Right lobe of liver (tissue), 6 donors: ENCODE measurements around the gene SETBP1. TPM values are rescaled to one million over a fixed set of nuclear protein-coding genes. Genes with fewer than 3 reads are reported as not detected.

Experiments
- ATAC-seq, 4 donors: fragments of 200-7000 bp; cut with Tn5 transposase; one replicate each; pipeline ENCODE4 v1.9.1; 2020; ENCODE audit warnings: mild to moderate bottlenecking in 4 of 4, moderate library complexity in 4 of 4
- DNase-seq, 3 donors: peaks; one replicate each; pipeline ENCODE4 v3.0.0-alpha.2; 2020
- H3K27ac ChIP-seq, 3 donors: fragments of 200-600 bp; one replicate each; pipeline ENCODE4 v1.8.0; 2022
- H3K27me3 ChIP-seq, 2 donors: fragments of 200-600 bp; one replicate each; pipeline ENCODE4 v1.8.0; 2022
- H3K36me3 ChIP-seq, 4 donors: fragments of 200-600 bp; sonication (generic) in 1 of 4; one replicate each; pipeline versions ENCODE4 v1.5.1 to v1.8.0; 2017 to 2022; ENCODE audit warnings: control low read depth in 1 of 4
- H3K4me1 ChIP-seq, 4 donors: fragments of 200-600 bp; sonication (generic) in 1 of 4; one replicate each; pipeline versions ENCODE4 v1.5.1 to v1.8.0; 2017 to 2022; ENCODE audit warnings: control low read depth in 1 of 4
- H3K4me3 ChIP-seq, 3 donors: fragments of 200-600 bp; one replicate each; pipeline ENCODE4 v1.8.0; 2022
- H3K9me3 ChIP-seq, 4 donors: fragments of 200-600 bp; sonication (generic) in 1 of 4; one replicate each; pipeline versions ENCODE4 v1.5.1 to v1.8.0; 2017 to 2022; ENCODE audit warnings: control low read depth in 1 of 4
- POLR2A ChIP-seq: fragments of 450-650 bp; IDR thresholded peaks from one replicate; pipeline ENCODE4 v1.6.1; 2017; ENCODE audit warnings: antibody characterized with exemption, mild to moderate bottlenecking
- WGBS: methylation state at CpG from one replicate; pipeline ENCODE4 v1.1.6; 2018; ENCODE audit warnings: low coverage, low lambda C conversion rate; ENCODE audit not compliant: insufficient coverage; ENCODE audit errors: missing lambda C conversion rate; 5-methylcytosine and 5-hydroxymethylcytosine counted together
- intact Hi-C, 2 donors: fragments of 100-400 bp; cut with DNase I; formaldehyde crosslinking; loops; one replicate each; pipeline versions ENCODE4 v1.11.2 to v1.14.1; 2022
- total RNA-seq, 6 experiments: library from RNA; depleted of rRNA in 2 of 6; stranded (reverse); fragments of >200 nt in 2 of 6; fragmentation: NEBNext Ultra II Directional in 3 of 6; extraction: Animal tissue kit (Norgen Biotek cat#: 25700) in 3 of 6; gene quantifications; one replicate each; pipeline versions ENCODE4 v1.1.0 to v1.2.4, GENCODE V29; 2016 to 2023
- TF ChIP-seq, protein P1 (sequence below), 4 donors: fragments of 200-600 bp in 3 of 4; fragments of 450-650 bp in 1 of 4; IDR thresholded peaks; one replicate each; pipeline versions ENCODE4 v1.5.1 to v1.8.0; 2016 to 2022; ENCODE audit warnings: antibody characterized with exemption in 4 of 4, mild to moderate bottlenecking in 2 of 4
- donor health status: DM: no; HTN: yes; CAD: no.
- donor health status: DM: no; HTN: no; CAD: no.
- donor health status: DM: no; HTN: no; CAD: no.
- donor health status: DM: no; HTN: yes; CAD: no.
- donor health status: DM: no; HTN: yes; CAD: no.

SETBP1 gene
- total RNA-seq, 6 experiments from 2014 or later: 14.3 to 29.1 (median 16.6) TPM

DNA sequence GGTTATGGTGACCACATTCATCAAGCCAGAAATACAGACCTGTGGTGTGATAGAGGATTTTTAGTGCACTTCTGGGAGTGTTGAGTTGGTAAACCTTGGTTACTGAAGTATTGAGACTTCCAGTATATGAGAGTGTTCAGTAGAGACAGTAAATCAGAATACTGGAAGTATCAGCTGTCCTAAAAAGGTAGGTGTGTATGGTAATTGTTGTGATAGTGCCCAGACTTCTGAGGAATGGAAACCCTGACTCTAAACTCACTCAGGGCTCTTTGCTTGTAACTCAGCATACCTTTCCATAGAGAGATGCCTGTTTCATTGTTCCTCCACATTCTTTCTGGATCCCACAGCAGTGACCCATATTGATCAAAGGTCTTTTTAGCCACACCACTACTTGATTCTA, 217.1 kb downstream of the SETBP1 start:
- H3K4me1 ChIP-seq: peaks cover 0 to 13% (median 0%) of the 10 kb centered on the region in 4 donors
- TF ChIP-seq, protein P1, sequence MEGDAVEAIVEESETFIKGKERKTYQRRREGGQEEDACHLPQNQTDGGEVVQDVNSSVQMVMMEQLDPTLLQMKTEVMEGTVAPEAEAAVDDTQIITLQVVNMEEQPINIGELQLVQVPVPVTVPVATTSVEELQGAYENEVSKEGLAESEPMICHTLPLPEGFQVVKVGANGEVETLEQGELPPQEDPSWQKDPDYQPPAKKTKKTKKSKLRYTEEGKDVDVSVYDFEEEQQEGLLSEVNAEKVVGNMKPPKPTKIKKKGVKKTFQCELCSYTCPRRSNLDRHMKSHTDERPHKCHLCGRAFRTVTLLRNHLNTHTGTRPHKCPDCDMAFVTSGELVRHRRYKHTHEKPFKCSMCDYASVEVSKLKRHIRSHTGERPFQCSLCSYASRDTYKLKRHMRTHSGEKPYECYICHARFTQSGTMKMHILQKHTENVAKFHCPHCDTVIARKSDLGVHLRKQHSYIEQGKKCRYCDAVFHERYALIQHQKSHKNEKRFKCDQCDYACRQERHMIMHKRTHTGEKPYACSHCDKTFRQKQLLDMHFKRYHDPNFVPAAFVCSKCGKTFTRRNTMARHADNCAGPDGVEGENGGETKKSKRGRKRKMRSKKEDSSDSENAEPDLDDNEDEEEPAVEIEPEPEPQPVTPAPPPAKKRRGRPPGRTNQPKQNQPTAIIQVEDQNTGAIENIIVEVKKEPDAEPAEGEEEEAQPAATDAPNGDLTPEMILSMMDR (IDR thresholded peaks at IDR 0.05): no peak
- no peak for TF ChIP-seq POLR2A
- no peak overlapping the region for H3K4me3 ChIP-seq
- ATAC-seq (no peak), DNase-seq (no peak)
- intact Hi-C loops: no loop called here
- no peaks in the 10 kb centered on the region for H3K9me3 ChIP-seq
- H3K36me3 ChIP-seq: no peaks in the 10 kb centered on the region
- H3K27ac ChIP-seq: no peak overlapping the region
- H3K27me3 ChIP-seq: no peaks in the 10 kb centered on the region

DNA sequence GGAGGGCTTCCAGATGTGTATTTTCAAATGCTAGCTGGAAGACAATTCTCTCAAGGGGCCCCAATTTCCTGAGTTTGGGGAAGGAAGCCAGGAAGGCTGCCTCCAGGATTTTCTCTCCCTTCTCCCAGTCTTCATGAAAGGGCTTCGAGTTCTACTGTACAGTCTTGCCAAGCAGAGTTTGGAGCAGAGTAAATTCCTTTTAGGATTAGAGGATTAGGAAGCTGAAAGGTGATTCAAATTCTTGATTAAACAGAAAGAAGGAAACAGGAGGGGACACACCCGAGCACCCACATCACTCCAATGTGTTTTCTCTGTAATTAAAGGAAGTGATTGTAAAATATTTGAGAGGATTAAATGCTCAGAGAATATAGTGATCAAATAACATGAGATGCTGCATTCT, 217.8 kb downstream of the SETBP1 start:
- intact Hi-C loops: no loop called here
- ATAC-seq: no peak
- H3K27ac ChIP-seq: no peak overlapping the region
- DNase-seq: no peak
- H3K4me3 ChIP-seq: no peak overlapping the region
- TF ChIP-seq, protein P1 (IDR thresholded peaks at IDR 0.05): no peak
- no peak for TF ChIP-seq POLR2A
- H3K9me3 ChIP-seq: no peaks in the 10 kb centered on the region
- 61% methylated on average over 2 of the region's 2 CpGs for WGBS
- H3K27me3 ChIP-seq: no peaks in the 10 kb centered on the region
- peaks cover 0 to 10% (median 0%) of the 10 kb centered on the region in 4 donors for H3K4me1 ChIP-seq
- H3K36me3 ChIP-seq: no peaks in the 10 kb centered on the region

DNA sequence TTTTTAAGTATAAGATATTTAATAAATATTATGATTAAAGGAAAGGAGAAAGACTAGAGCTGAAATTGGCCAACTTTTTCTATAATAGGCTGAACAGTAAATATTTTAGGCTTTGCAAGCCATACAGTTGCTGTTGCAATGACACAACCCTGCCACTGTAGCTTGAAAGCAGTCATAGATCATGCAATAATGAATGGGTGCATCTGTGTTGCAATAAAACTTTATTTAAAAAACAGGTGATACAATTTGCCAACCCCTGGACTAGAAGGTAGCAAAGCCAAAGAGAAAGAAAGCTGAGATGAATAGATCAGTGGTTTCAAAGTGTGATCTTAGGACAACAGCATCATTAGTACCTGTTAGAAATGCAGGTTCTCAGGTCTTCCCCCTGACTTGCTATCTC, 219.1 kb downstream of the SETBP1 start:
- DNase-seq (no peak), ATAC-seq (no peak)
- no peak overlapping the region for H3K4me3 ChIP-seq
- no peaks in the 10 kb centered on the region for H3K27me3 ChIP-seq
- no peaks in the 10 kb centered on the region for H3K36me3 ChIP-seq
- TF ChIP-seq POLR2A: no peak
- TF ChIP-seq, protein P1 (IDR thresholded peaks at IDR 0.05): no peak
- H3K4me1 ChIP-seq: no peaks in the 10 kb centered on the region
- H3K27ac ChIP-seq: no peak overlapping the region
- H3K9me3 ChIP-seq: no peaks in the 10 kb centered on the region
- intact Hi-C loops: no loop called here

DNA sequence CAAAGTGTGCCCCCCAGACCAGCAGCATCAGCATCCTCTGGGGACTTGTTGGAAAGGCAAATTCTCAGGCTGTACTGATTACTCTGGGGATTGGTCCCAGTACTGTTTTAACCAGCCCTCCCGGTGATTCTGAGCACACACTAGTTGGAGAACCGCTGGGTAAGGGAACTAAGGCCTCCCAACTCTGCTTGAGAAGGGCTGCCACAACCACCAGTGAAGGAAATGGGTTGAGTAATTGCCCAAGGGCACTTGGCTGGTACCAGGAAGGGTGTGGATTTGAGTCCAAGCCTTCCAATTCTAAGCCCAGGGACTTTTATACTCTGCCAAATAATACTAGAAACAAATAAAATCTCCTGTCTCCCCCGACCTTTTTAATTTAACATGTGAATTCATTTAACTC, 219.9 kb downstream of the SETBP1 start:
- intact Hi-C loops: no loop called here
- TF ChIP-seq, protein P1 (IDR thresholded peaks at IDR 0.05): no peak
- TF ChIP-seq POLR2A: no peak
- DNase-seq: no peak
- no peak overlapping the region for H3K4me3 ChIP-seq
- ATAC-seq: peak; percentile 17 to 53 (median 30)
- H3K27ac ChIP-seq: no peak overlapping the region
- H3K4me1 ChIP-seq: no peaks in the 10 kb centered on the region
- no peaks in the 10 kb centered on the region for H3K27me3 ChIP-seq
- WGBS: 71% methylated on average over 2 of the region's 3 CpGs
- H3K9me3 ChIP-seq: no peaks in the 10 kb centered on the region
- H3K36me3 ChIP-seq: no peaks in the 10 kb centered on the region

DNA sequence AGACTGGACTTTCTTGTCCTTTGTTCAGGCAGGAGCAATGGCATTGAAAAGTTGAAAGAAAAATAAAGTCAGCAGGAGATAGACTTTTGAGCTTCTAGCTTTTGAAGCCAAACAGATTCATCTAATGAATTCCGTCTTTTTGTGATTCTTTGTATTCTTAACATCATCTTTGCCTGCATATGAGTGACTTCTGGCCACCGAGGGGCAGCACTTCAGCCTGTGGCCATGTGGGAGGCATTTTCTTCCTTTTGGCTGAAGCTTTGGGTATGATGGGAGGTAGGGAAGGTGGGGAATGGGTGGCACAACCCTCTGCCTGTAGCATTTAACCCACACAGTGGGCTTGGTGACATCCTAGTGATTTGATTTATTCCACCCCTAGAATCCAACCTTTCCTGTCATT, 220.6 kb downstream of the SETBP1 start:
- no peaks in the 10 kb centered on the region for H3K36me3 ChIP-seq
- no peak overlapping the region for H3K27ac ChIP-seq
- DNase-seq (no peak), ATAC-seq (no peak)
- intact Hi-C loops: no loop called here
- 100% methylated on average over 2 of the region's 2 CpGs for WGBS
- no peaks in the 10 kb centered on the region for H3K9me3 ChIP-seq
- H3K4me1 ChIP-seq: no peaks in the 10 kb centered on the region
- TF ChIP-seq POLR2A: no peak
- TF ChIP-seq, protein P1 (IDR thresholded peaks at IDR 0.05): peak in 2 of 4 donors; percentile 7 to 20
- H3K27me3 ChIP-seq: no peaks in the 10 kb centered on the region
- no peak overlapping the region for H3K4me3 ChIP-seq
